ENCODE data around the gene CPAMD8.

GRCh38 chr19:16919496-16919895 is 107.1 kb downstream of the CPAMD8 start:
- no peak for TF ChIP-seq GATA2 (IDR thresholded peaks at IDR 0.05; ENCODE audit: low read depth, low read length)
- no peak for TF ChIP-seq GATA3 (IDR thresholded peaks at IDR 0.05; ENCODE audit: low read depth, low read length)
